Measurements from ENCODE around the gene THEMIS2. TPM values are rescaled to one million over a fixed set of nuclear protein-coding genes. Genes with fewer than 3 reads are reported as not detected.
"Not testable (repeated sequence)": the region's sequence is repeated elsewhere in the genome, so short reads cannot be mapped to it uniquely, and the experiment has no call there.

Gene THEMIS2
- polyA plus RNA-seq, 4 donors: 2.2 to 16.8 (median 9.1) TPM

DNA sequence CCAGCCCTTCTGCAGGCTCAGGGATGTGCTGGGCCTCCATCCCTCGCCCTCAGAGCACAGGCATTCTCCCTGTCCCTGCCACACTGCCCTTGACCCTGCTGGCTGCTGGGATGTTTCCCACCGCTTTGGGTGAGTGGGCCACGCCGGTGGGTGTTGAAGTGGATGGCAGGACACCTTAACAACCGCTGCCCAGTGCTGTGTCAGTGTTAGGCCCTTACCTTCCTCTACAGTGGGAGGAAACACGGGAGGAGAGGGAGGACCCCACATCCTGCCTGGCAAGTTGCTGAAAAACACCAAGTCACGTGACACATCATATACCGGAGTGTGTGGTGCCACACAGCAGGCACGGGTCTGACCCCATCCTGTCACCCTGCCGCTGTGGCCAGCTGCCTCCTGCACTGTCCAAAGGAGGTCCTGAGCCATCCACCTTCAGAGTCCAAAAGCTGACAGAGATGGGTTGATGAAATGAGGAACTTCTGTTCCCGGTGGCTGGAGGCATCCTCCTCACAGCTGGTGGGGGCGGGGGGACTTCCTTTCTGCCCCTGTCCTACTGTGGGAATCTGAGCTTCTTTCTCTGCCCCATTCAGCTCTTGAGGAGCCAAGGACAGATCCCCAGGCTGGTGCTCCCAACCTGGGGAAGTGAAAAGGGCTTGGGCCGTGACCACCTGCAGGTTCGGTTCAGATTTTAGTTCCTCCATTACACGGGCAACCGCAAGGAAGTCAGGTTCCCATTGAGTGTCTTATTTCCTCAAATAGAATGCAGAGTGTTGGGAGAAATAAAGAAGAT, 3.2 kb upstream of the THEMIS2 start:
- H3K4me1 ChIP-seq (ENCODE audit: control insufficient read depth in 3 of 3, insufficient read depth in 2 of 3, low read depth in 1 of 3, low read length in 2 of 3): peaks cover 0 to 2% (median 0%) of the 10 kb centered on the region in 3 donors
- peaks cover 0 to 14% (median 0%) of the 10 kb centered on the region in 3 donors for H3K27me3 ChIP-seq (ENCODE audit: control insufficient read depth in 3 of 3, insufficient read depth in 3 of 3, low read length in 3 of 3)
- 50 to 65% (median 58%) methylated on average over 15 to 16 of the region's 16 CpGs for WGBS, 3 donors
- H3K27ac ChIP-seq (ENCODE audit: low read depth in 1 of 3, low read length in 2 of 3): peak overlapping the region in 2 of 3 donors; percentile 70 to 71
- peak in 1 of 2 donors; percentile 51 for DNase-seq
- FAIRE-seq: no peak
- H3K36me3 ChIP-seq (ENCODE audit: control insufficient read depth in 3 of 3, insufficient read depth in 2 of 3, low read depth in 1 of 3, low read length in 3 of 3): no peaks in the 10 kb centered on the region
- peaks cover 0 to 3% of the 10 kb centered on the region in 2 donors for H3K9me3 ChIP-seq (ENCODE audit: control insufficient read depth in 2 of 2, insufficient read depth in 1 of 2, low read depth in 1 of 2, low read length in 1 of 2)
- no peak overlapping the region for H3K4me3 ChIP-seq (ENCODE audit: low read depth in 1 of 3, low read length in 3 of 3)

DNA sequence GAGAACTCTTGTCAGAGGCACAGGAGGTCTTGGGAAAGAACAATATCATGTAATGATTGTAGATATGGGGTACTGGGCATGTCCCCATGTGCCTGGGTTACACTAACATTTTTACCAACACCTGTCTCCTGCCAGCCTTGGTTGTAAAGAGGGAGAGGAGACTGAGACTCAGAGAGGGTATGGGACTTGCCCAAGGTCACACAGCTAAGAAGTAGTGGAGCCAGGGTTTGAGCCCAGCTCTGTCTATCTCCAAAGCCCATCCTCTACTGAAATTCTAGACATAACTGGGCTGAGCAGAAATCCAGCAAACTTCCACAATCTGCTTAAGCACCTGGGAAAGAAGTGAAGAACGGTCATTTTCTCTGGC, 2.6 kb upstream of the THEMIS2 start:
- Histone ChIP-seq H3K36me3 (ENCODE audit: control insufficient read depth in 3 of 3, insufficient read depth in 2 of 3, low read depth in 1 of 3, low read length in 3 of 3) (no peaks in the 10 kb centered on the region), H3K27me3 (ENCODE audit: control insufficient read depth in 3 of 3, insufficient read depth in 3 of 3, low read length in 3 of 3) (peaks cover 0 to 14% (median 0%) of the 10 kb centered on the region in 3 donors), H3K4me3 (ENCODE audit: low read depth in 1 of 3, low read length in 3 of 3) (no peak overlapping the region), H3K9me3 (ENCODE audit: control insufficient read depth in 2 of 2, insufficient read depth in 1 of 2, low read depth in 1 of 2, low read length in 1 of 2) (peaks cover 0 to 3% of the 10 kb centered on the region in 2 donors), H3K27ac (ENCODE audit: low read depth in 1 of 3, low read length in 2 of 3) (peak overlapping the region in 1 of 3 donors; percentile 70), H3K4me1 (ENCODE audit: control insufficient read depth in 3 of 3, insufficient read depth in 2 of 3, low read depth in 1 of 3, low read length in 2 of 3) (peaks cover 0 to 2% (median 0%) of the 10 kb centered on the region in 3 donors)
- DNase-seq (no peak), FAIRE-seq (no peak)
- 67 to 83% (median 69%) methylated on average over 1 of the region's 1 CpG for WGBS, 3 donors

DNA sequence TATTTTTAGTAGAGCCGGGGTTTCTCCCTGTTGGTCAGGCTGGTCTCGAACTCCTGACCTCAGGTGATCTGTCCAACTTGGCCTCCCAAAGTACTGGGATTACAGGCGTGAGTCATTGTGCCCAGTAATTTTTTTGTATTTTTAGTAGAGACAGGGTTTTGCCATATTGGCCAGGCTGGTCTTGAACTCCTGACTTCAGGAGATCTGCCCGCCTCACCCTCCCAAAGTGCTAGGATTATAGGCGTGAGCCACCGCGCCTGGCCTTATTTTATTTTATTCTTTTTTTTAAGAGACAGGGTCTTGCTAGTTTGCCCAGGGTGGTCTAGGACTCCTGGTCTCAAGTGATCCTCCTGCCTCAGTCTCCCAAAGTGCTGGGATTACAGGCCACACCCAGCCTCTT, 1.3 kb upstream of the THEMIS2 start:
- peaks cover 0 to 14% (median 0%) of the 10 kb centered on the region in 3 donors for H3K27me3 ChIP-seq (ENCODE audit: control insufficient read depth in 3 of 3, insufficient read depth in 3 of 3, low read length in 3 of 3)
- not testable (repeated sequence) for H3K36me3 ChIP-seq (ENCODE audit: control insufficient read depth in 3 of 3, insufficient read depth in 2 of 3, low read depth in 1 of 3, low read length in 3 of 3); FAIRE-seq; H3K4me3 ChIP-seq (ENCODE audit: low read depth in 1 of 3, low read length in 3 of 3); DNase-seq; H3K27ac ChIP-seq (ENCODE audit: low read depth in 1 of 3, low read length in 2 of 3); H3K4me1 ChIP-seq (ENCODE audit: control insufficient read depth in 3 of 3, insufficient read depth in 2 of 3, low read depth in 1 of 3, low read length in 2 of 3); H3K9me3 ChIP-seq (ENCODE audit: control insufficient read depth in 2 of 2, insufficient read depth in 1 of 2, low read depth in 1 of 2, low read length in 1 of 2)
- 87 to 92% (median 88%) methylated on average over 7 of the region's 7 CpGs for WGBS, 3 donors

DNA sequence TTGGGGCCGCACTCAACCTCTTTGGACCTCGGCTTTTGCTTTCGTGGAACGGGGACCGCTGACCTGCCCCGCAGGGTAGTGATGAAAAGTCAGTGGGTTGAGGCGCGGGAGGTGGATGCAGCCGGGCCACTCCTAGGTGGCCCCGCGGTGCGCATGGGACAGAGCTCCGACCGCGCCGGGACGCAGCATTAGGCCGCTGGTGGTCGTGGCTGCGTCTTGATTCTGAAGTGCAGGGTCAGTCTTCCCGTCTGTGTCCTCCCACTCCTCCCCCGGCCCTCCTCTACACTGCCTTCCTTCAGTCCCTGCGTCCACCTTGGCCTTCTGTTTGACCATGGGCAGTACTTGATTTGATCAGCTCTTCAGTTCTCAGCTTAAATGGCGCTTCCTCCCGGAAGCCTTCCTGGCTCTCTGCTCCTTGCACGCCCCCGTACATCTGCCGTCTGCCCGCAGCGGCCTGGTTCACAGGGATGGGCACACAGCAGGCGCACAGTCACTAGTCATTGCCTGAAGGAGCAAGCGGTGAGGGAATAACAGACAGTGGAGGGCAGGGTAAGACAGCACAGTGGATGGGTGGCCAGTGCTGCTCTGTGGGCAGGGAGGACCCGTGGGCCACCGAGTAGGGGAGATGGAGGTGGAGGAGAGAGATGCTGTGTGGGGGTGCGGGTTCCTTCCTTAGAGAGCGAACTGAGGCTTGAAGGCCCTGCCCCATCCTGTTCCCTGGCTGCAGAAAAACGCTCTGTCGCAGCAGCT, 633 bp downstream of the THEMIS2 start:
- Histone ChIP-seq H3K27me3 (ENCODE audit: control insufficient read depth in 3 of 3, insufficient read depth in 3 of 3, low read length in 3 of 3) (peaks cover 0 to 14% (median 0%) of the 10 kb centered on the region in 3 donors), H3K4me3 (ENCODE audit: low read depth in 1 of 3, low read length in 3 of 3) (peak overlapping the region; percentile 64 to 80 (median 78)), H3K4me1 (ENCODE audit: control insufficient read depth in 3 of 3, insufficient read depth in 2 of 3, low read depth in 1 of 3, low read length in 2 of 3) (peaks cover 0 to 2% (median 0%) of the 10 kb centered on the region in 3 donors), H3K27ac (ENCODE audit: low read depth in 1 of 3, low read length in 2 of 3) (peak overlapping the region; percentile 14 to 75 (median 33)), H3K36me3 (ENCODE audit: control insufficient read depth in 3 of 3, insufficient read depth in 2 of 3, low read depth in 1 of 3, low read length in 3 of 3) (no peaks in the 10 kb centered on the region), H3K9me3 (ENCODE audit: control insufficient read depth in 2 of 2, insufficient read depth in 1 of 2, low read depth in 1 of 2, low read length in 1 of 2) (peaks cover 0 to 3% of the 10 kb centered on the region in 2 donors)
- WGBS, 3 donors: 11 to 13% (median 12%) methylated on average over 38 of the region's 38 CpGs
- DNase-seq: no peak
- no peak for FAIRE-seq

GRCh38 chr1:27873671-27874384, 1.5 kb downstream of the THEMIS2 start:
- FAIRE-seq (no peak), DNase-seq (no peak)
- Histone ChIP-seq H3K4me1 (ENCODE audit: control insufficient read depth in 3 of 3, insufficient read depth in 2 of 3, low read depth in 1 of 3, low read length in 2 of 3) (peaks cover 0 to 2% (median 0%) of the 10 kb centered on the region in 3 donors), H3K36me3 (ENCODE audit: control insufficient read depth in 3 of 3, insufficient read depth in 2 of 3, low read depth in 1 of 3, low read length in 3 of 3) (no peaks in the 10 kb centered on the region), H3K27ac (ENCODE audit: low read depth in 1 of 3, low read length in 2 of 3) (peak overlapping the region in 1 of 3 donors; percentile 75), H3K4me3 (ENCODE audit: low read depth in 1 of 3, low read length in 3 of 3) (peak overlapping the region in 1 of 3 donors; percentile 64), H3K9me3 (ENCODE audit: control insufficient read depth in 2 of 2, insufficient read depth in 1 of 2, low read depth in 1 of 2, low read length in 1 of 2) (peaks cover 0 to 3% of the 10 kb centered on the region in 2 donors), H3K27me3 (ENCODE audit: control insufficient read depth in 3 of 3, insufficient read depth in 3 of 3, low read length in 3 of 3) (peaks cover 0 to 14% (median 0%) of the 10 kb centered on the region in 3 donors)
- 76 to 82% (median 79%) methylated on average over 16 of the region's 16 CpGs for WGBS, 3 donors

GRCh38 chr1:27876341-27877114, 4.2 kb downstream of the THEMIS2 start:
- 73 to 88% (median 78%) methylated on average over 15 to 18 of the region's 18 CpGs for WGBS, 3 donors
- FAIRE-seq (no peak), DNase-seq (no peak)
- H3K27ac ChIP-seq (ENCODE audit: low read depth in 1 of 3, low read length in 2 of 3): peak overlapping the region in 1 of 3 donors; percentile 6
- H3K27me3 ChIP-seq (ENCODE audit: control insufficient read depth in 3 of 3, insufficient read depth in 3 of 3, low read length in 3 of 3): peaks cover 0 to 14% (median 0%) of the 10 kb centered on the region in 3 donors
- H3K9me3 ChIP-seq (ENCODE audit: control insufficient read depth in 2 of 2, insufficient read depth in 1 of 2, low read depth in 1 of 2, low read length in 1 of 2): peaks cover 0 to 3% of the 10 kb centered on the region in 2 donors
- no peak overlapping the region for H3K4me3 ChIP-seq (ENCODE audit: low read depth in 1 of 3, low read length in 3 of 3)
- H3K36me3 ChIP-seq (ENCODE audit: control insufficient read depth in 3 of 3, insufficient read depth in 2 of 3, low read depth in 1 of 3, low read length in 3 of 3): no peaks in the 10 kb centered on the region
- H3K4me1 ChIP-seq (ENCODE audit: control insufficient read depth in 3 of 3, insufficient read depth in 2 of 3, low read depth in 1 of 3, low read length in 2 of 3): peaks cover 0 to 2% (median 0%) of the 10 kb centered on the region in 3 donors

DNA sequence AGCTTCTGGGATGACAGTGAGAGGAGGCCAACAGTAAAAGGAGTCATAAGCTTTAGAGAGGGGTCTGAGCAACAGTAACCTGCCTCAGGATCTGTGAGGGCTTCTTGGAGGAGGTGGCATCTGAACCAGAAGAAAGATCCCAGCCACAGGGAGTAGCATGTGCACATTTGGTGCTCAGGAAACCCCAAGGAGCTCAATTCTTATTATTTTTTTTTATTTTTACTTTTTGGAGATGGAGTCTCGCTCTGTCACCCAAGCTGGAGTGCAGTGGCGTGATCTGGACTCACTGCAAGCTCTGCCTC, 4.7 kb downstream of the THEMIS2 start:
- H3K27me3 ChIP-seq (ENCODE audit: control insufficient read depth in 3 of 3, insufficient read depth in 3 of 3, low read length in 3 of 3): peaks cover 0 to 10% (median 0%) of the 10 kb centered on the region in 3 donors
- H3K4me3 ChIP-seq (ENCODE audit: low read depth in 1 of 3, low read length in 3 of 3): no peak overlapping the region
- no peak for FAIRE-seq
- H3K36me3 ChIP-seq (ENCODE audit: control insufficient read depth in 3 of 3, insufficient read depth in 2 of 3, low read depth in 1 of 3, low read length in 3 of 3): peaks cover 0 to 3% (median 0%) of the 10 kb centered on the region in 3 donors
- DNase-seq: no peak
- 92 to 98% (median 94%) methylated on average over 2 of the region's 2 CpGs for WGBS, 3 donors
- H3K4me1 ChIP-seq (ENCODE audit: control insufficient read depth in 3 of 3, insufficient read depth in 2 of 3, low read depth in 1 of 3, low read length in 2 of 3): peaks cover 0 to 1% (median 0%) of the 10 kb centered on the region in 3 donors
- H3K9me3 ChIP-seq (ENCODE audit: control insufficient read depth in 2 of 2, insufficient read depth in 1 of 2, low read depth in 1 of 2, low read length in 1 of 2): peaks cover 0 to 3% of the 10 kb centered on the region in 2 donors
- no peak overlapping the region for H3K27ac ChIP-seq (ENCODE audit: low read depth in 1 of 3, low read length in 2 of 3)

Measured in small intestine (tissue), 7 donors.